Activated T-cell treated with anti-CD3 and anti-CD28 coated beads, Interleukin-2, amount 50 U/mL, for 72 hours (primary cell): ENCODE results near the gene OBSCN. TPM values are rescaled to one million over a fixed set of nuclear protein-coding genes. Genes with fewer than 3 reads are reported as not detected.
A peak's percentile ranks its signal among the peaks of the same experiment; 100 is the strongest.

Source experiments
- ATAC-seq, 2 donors: fragments of 150-1000 bp; cut with Tn5 transposase; replicated peaks in 1 of 2; 2 replicates each; pipeline ENCODE4 v1.10.0; 2021; ENCODE audit warnings: moderate library complexity in 2 of 2, mild to moderate bottlenecking in 1 of 2
- DNase-seq, 2 donors: peaks; one replicate each; pipeline ENCODE4 v3.0.0; 2021 to 2022; ENCODE audit warnings: mixed read lengths in 1 of 2
- H3K27ac Mint-ChIP-seq: one replicate; pipeline ENCODE4 v1.8.0; 2022; ENCODE audit warnings: mild to moderate bottlenecking, moderate library complexity, mixed read lengths
- H3K27me3 Mint-ChIP-seq: one replicate; pipeline ENCODE4 v1.8.0; 2022; ENCODE audit warnings: low read depth, mixed read lengths
- H3K36me3 Mint-ChIP-seq, 2 donors: one replicate each; pipeline ENCODE4 v1.8.0; 2022; ENCODE audit warnings: mixed read lengths in 2 of 2, mild to moderate bottlenecking in 1 of 2; ENCODE audit not compliant: insufficient read depth in 2 of 2
- H3K4me1 Mint-ChIP-seq: one replicate; pipeline ENCODE4 v1.8.0; 2022; ENCODE audit warnings: low read depth, mixed read lengths
- H3K4me3 Mint-ChIP-seq, 2 donors: one replicate each; pipeline ENCODE4 v1.8.0; 2022; ENCODE audit warnings: mild to moderate bottlenecking in 2 of 2, mixed read lengths in 2 of 2, moderate library complexity in 2 of 2
- H3K9me3 Mint-ChIP-seq, 2 donors: one replicate each; pipeline ENCODE4 v1.8.0; 2022; ENCODE audit warnings: mixed read lengths in 2 of 2
- total RNA-seq, 2 donors: library from RNA; stranded (reverse); gene quantifications; one replicate each; pipeline ENCODE4 v1.2.3, GENCODE V29; 2022

The OBSCN gene
- total RNA-seq, 2 donors from 2014 or later, result 25.0 to 27.7 TPM

DNA sequence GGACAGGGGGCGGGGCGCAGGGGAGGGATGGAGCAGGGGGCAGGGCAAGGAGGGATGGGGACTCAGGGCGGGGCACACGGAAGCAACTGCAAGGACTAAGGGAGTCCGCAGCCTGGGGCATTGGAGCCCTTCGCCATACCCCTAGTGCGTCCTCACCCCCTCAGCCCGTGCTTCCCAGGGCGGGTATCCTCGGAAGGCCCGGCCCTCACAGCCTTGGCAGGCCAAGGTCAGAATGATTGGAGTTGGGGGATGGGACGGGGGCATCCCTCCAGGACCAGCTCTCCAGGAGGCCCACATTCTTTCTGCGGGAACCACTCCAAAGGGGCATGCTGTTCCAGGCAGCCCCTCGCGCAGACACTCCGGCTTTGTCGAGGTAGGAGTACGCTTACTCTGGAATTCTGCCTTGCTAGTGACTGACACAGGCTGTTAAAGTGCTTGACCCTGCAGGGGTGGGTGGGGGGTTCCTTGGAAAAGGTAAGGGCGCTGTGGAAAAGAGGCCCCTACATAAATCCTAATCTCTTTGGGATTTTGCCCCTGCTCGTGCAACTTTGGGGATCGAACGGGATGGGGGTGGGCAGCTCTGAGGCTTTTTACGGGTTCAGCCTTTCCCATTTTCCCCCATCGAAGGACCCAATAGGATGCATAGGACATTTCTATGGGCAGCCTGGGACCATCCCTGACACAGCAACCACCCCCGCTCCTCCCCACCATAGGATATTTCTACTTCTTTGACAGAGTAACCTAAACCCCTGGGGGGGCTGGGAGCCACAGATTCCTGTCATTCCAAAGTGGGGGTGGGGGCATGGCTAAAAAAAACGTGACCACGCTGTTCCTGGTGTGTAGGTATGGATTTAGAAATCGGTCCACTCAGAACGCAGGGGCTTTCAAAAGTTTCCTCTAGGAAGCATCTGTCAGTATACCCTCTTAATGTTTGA lies 199.5 kb downstream of the OBSCN start:
- H3K36me3 Mint-ChIP-seq, result peaks cover 6 to 8% of the 10 kb centered on the region in 2 donors
- H3K4me1 Mint-ChIP-seq, result peaks cover 44% of the 10 kb centered on the region
- no peaks in the 10 kb centered on the region for H3K27me3 Mint-ChIP-seq
- peak overlapping the region; percentile 93 to 96 for H3K4me3 Mint-ChIP-seq
- H3K27ac Mint-ChIP-seq, result peak overlapping the region; percentile 96
- DNase-seq (no peak), ATAC-seq (no peak)
- H3K9me3 Mint-ChIP-seq, result no peaks in the 10 kb centered on the region

DNA sequence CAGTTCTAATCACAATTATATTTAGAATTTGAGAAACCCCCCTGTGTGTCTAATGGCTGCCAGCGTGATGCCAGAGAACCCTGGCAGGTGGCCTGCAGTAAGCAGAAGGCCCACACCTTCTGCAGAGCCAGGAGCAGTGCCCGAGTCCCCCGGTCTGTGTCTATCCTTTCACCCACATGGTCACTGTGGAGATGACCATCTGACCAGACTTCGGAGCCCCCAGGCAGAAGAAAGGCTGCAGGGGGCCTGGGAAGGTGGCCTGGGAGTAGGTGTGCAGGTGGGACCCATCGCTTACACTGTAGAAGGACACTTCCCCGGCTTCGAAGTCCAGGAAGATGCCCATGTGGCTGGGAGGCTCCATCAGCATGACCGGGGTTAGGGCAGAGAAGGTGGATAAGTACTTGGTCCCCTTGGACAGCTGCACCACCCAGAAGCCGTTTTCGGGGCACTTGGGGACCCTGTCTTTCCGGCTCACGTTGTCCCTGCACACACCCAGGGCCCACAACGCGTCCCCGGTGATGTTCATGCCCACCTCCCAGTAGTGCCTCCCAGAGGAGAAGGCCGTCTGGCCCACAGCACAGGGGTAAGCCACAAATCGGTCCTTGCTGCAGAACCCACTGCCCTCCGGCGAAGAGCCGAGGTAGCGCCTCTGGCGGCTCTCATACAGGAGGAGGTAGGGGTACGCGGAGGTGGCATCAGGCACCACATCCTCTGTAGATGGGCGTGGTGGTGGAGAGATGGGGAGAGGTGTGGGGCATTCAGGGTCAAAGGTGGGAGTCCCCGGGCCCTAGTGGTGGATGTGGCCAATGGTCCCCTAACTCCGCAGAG lies 200.4 kb downstream of the OBSCN start:
- H3K4me3 Mint-ChIP-seq, result peak overlapping the region; percentile 43 to 66
- peaks cover 35% of the 10 kb centered on the region for H3K4me1 Mint-ChIP-seq
- H3K9me3 Mint-ChIP-seq, result no peaks in the 10 kb centered on the region
- DNase-seq (no peak), ATAC-seq (no peak)
- no peaks in the 10 kb centered on the region for H3K27me3 Mint-ChIP-seq
- H3K36me3 Mint-ChIP-seq, result peaks cover 6% of the 10 kb centered on the region in 2 donors
- H3K27ac Mint-ChIP-seq, result no peak overlapping the region

DNA sequence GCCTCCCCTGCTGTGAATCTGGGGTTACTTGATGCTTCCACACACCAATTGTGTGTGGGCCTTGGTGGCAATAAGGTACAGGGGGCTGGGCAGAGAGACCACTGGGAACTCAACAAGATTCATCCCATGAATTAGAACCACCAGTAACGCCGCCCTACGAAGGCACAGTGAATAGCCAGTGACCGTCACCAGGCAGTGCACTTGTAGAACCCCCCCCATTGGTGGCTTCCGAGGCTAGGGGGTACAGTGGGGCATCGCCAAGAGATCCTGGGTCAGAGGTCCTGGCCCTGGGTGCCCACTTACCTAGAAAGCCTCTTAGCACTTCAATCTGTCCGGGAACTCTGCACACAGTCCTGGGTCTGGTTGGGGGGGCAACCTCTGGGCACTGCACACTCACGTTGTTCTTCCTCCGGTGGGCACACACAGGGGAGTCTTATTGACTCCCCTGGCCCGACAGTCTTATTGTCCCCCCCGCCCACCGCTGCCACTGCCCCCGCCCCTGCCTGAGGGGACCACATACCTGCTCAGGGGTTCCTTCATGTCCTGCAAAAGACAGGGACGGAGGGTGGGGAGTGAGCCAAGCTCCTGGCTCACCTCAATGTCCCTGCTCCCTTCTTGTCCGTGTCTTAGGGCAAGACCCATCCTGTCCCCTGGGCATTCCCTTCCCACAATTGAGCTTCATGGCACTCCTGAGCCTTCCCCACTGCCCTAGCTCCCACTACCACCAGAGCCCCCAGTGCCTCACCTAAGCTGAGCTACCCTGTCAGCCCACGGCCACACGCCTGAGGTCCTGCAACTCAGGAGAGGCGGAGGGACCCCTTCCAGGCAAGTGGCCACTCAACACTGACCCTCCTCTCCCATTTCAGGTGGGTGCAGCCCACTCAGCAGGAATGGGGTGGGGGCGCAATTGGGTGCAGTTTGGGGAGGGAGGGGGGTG lies 201.3 kb downstream of the OBSCN start:
- Mint-ChIP-seq H3K4me3 (no peak overlapping the region), H3K27me3 (no peaks in the 10 kb centered on the region), H3K4me1 (peaks cover 32% of the 10 kb centered on the region)

DNA sequence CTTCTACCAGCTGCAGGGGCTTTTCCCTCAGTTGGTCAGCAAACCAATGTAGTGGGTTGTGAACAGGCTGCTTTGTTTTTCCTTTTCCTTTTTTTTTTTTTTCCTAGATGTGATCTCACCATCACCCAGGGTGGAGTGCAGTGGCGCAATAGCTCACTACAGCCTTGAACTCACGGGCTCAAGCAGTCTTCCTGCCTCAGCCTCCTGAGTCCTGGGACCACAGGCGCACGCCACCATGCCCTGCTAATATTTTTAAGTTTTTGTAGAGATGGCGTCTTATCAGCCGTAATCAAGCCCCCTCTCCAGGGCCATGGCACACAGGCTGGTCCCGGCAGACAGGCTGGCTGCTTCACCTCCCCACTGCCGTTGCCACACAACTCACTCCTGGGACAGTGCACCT lies 202.2 kb downstream of the OBSCN start:
- H3K27me3 Mint-ChIP-seq, result peaks cover under 1% of the 10 kb centered on the region
- peaks cover 2 to 6% of the 10 kb centered on the region in 2 donors for H3K36me3 Mint-ChIP-seq
- no peak for ATAC-seq
- H3K4me3 Mint-ChIP-seq, result no peak overlapping the region
- no peak for DNase-seq
- peaks cover 23% of the 10 kb centered on the region for H3K4me1 Mint-ChIP-seq
- no peak overlapping the region for H3K27ac Mint-ChIP-seq
- H3K9me3 Mint-ChIP-seq, result no peaks in the 10 kb centered on the region

More for the DNA sequence above, 201.3 kb downstream of the OBSCN start:
- ATAC-seq (no peak), DNase-seq (no peak)
- H3K27ac Mint-ChIP-seq, result no peak overlapping the region
- H3K9me3 Mint-ChIP-seq, result no peaks in the 10 kb centered on the region
- peaks cover 2 to 6% of the 10 kb centered on the region in 2 donors for H3K36me3 Mint-ChIP-seq

DNA sequence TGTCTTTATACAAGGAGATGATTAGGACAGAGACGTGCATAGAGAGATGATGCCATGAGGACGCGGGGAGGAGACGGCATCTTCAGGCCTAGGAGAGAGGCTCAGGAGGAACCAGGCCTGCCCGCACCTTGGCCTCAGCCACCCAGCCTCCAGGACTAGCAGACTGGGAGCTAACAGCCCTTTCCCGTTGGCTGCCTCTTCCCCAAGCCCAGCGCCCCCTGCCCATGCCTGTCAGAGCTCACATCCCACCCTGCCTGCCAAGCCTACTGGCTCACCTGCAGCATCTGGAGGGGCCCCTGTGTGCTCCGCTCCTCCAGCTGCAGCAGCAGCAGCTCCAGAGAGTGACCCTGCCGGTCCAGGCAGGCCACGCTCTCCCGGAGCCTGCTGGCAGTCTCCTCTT lies 202.8 kb downstream of the OBSCN start:
- Mint-ChIP-seq H3K36me3 (peaks cover 0 to 2% of the 10 kb centered on the region in 2 donors), H3K4me3 (no peak overlapping the region), H3K4me1 (peaks cover 21% of the 10 kb centered on the region), H3K27me3 (peaks cover 7% of the 10 kb centered on the region), H3K9me3 (no peaks in the 10 kb centered on the region), H3K27ac (no peak overlapping the region)
- DNase-seq (no peak), ATAC-seq (no peak)

DNA sequence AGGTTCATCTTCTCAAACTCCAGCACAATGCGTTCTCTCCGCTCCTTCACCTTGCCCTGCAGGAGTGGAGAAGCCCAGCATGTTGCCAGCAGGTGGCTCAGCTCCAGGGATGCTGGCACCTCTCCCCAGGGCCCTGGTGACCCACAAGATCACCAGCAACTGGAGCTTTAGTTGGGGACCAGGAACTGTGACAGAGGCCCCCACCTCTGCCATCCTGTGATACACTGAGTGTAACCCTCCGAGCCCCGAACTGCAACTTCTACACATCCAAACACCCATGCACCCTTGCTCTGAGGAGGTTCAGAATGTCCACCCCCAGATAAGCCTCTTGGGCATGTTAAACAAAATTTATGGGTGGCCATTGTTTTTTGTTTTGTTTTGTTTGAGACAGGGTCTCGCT lies 203.3 kb downstream of the OBSCN start:
- peaks cover 11% of the 10 kb centered on the region for H3K27me3 Mint-ChIP-seq
- no peak for ATAC-seq
- no peak overlapping the region for H3K27ac Mint-ChIP-seq
- no peaks in the 10 kb centered on the region for H3K9me3 Mint-ChIP-seq
- no peaks in the 10 kb centered on the region for H3K36me3 Mint-ChIP-seq
- H3K4me1 Mint-ChIP-seq, result peaks cover 24% of the 10 kb centered on the region
- DNase-seq, result no peak
- H3K4me3 Mint-ChIP-seq, result no peak overlapping the region

DNA sequence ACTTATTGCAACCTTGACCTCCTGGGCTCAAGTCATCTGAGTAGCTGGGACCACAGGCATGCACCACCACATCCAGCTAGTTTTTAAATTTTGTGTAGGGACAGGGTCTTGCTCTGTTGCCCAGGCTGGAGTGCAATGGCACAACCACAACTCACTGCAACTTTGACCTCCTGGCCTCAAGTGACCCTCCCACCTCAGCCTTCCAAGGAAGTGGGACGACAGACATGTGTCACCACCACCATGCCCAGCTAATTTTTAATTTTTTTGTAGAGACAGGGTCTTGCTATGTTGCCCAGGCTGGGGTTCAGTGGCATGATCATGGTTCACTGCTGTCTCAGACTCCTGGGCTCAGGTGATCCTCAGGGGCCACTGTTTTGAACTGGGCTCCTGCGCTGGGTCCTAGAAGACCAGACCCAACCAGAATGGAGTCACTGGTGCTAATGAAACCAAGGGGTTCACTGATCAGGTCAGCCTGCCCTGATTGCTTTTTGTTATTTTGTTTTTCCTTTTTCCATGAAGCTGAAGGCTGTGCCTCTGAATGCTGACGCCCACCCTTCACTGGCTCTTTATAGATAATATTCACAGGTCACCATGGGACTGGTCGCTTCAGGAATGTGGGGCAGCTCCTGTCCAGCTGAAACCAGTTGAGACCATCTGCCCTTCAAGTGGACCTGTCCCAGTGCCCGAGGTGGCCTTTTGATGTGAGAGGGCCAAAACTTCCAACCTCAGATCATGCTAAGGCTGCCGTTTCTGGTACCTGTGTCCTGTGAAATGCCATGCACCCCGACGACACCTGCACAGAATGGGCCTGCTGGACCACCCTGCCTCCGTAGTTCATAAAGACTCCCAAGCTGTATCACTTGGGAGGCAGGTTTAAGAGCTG lies 203.9 kb downstream of the OBSCN start:
- H3K4me1 Mint-ChIP-seq, result peaks cover 28% of the 10 kb centered on the region
- no peak for ATAC-seq
- peaks cover 11% of the 10 kb centered on the region for H3K27me3 Mint-ChIP-seq
- H3K27ac Mint-ChIP-seq, result no peak overlapping the region
- no peak overlapping the region for H3K4me3 Mint-ChIP-seq
- DNase-seq, result no peak
- no peaks in the 10 kb centered on the region for H3K36me3 Mint-ChIP-seq
- H3K9me3 Mint-ChIP-seq, result no peaks in the 10 kb centered on the region

DNA sequence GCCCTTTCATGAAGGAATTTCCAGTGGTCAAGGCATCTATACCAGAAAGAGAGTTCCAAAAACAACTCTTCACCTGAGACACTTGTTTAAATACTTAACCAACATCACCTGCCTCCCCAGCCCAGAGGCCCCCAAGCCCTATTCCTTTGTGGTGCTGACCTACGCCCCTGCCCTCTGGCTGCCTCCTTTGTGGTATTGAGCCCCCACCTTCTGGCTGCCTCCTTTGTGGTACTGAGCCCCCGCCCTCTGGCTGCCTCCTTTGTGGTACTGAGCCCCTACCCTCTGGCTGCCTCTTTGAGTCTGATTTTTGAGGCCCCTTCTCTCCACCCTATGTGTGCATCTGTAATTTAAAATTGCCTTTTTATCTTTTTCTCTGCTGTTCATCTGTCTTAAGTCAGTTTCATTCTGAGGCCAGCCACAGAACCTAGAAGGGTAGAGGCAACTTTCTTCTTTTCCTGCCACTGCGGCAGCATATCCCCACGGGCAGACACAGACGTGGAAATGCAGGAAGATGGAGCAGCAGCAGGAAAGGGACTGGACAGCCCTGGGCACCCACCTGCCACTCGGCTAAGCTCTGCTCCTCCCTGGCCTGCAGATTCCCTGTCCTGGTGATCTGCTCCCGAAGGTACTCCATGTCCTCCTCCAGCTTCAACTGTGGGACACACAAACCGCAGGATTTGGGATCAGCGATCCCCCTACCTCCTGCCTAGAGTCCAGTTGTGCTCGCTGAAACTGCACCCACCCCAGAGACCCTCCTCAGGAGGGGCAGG lies 205.6 kb downstream of the OBSCN start:
- peaks cover 15% of the 10 kb centered on the region for H3K27me3 Mint-ChIP-seq
- no peak for ATAC-seq
- H3K27ac Mint-ChIP-seq, result no peak overlapping the region
- H3K36me3 Mint-ChIP-seq, result no peaks in the 10 kb centered on the region
- no peak for DNase-seq
- no peak overlapping the region for H3K4me3 Mint-ChIP-seq
- no peaks in the 10 kb centered on the region for H3K9me3 Mint-ChIP-seq
- H3K4me1 Mint-ChIP-seq, result peaks cover 27% of the 10 kb centered on the region

DNA sequence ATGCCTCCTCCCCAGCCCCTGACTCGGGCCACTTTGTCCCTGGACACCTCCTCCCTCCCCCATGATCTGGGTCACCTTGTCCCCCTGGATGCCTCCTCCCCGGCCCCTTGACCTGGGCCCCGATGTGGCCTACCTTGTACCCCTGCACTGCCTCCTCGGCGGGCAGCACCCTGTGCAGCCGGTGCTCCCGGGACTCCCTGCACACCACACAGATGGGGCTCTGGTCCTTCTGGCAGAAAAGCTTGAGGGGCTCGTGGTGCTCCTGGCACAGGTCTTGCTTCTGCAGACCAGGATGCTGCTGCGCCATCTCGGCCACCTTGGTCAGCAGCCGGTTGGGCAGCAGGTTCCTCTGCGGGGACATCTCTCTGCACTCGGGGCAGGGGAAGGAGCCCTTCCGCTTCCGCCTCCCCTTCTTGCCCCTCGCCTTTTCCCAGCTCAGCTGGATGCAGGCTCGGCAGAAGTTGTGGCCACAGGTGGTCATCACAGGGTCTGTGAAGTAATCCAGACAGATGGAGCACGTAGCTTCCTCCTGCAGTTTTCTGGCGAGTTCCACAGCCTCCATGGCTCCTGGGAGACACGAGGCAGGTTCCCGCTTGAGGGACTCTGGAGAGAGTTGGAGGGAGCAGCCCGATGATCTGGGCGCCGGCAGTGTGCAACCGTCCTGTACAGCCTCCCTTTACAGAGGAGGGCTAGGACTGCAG lies 206.8 kb downstream of the OBSCN start:
- peaks cover 17% of the 10 kb centered on the region for H3K27me3 Mint-ChIP-seq
- H3K4me3 Mint-ChIP-seq, result no peak overlapping the region
- peaks cover 25% of the 10 kb centered on the region for H3K4me1 Mint-ChIP-seq
- no peak for ATAC-seq
- H3K36me3 Mint-ChIP-seq, result no peaks in the 10 kb centered on the region
- DNase-seq, result no peak
- H3K27ac Mint-ChIP-seq, result no peak overlapping the region
- no peaks in the 10 kb centered on the region for H3K9me3 Mint-ChIP-seq

DNA sequence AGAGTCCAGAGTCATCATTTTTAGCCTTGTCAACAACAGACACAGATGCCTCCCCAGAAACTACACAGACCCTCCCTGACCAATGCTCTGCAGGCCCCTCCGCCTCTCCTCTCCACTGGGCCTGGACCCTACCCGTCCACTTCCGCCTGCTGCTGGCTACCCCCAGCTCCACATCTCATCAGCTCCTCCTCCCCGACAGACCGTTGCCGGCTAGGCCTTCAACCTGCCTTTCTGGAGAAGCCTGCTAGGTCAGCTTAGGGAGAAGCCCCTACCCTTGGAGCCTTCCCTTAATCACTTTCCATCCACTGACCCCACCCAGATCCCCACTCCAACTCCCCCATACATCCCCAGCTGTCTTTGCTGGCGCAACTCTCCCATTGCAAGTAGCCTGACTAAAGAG lies 207.4 kb downstream of the OBSCN start:
- no peak for DNase-seq
- ATAC-seq, result no peak
- H3K9me3 Mint-ChIP-seq, result no peaks in the 10 kb centered on the region
- peaks cover 25% of the 10 kb centered on the region for H3K4me1 Mint-ChIP-seq
- H3K27ac Mint-ChIP-seq, result no peak overlapping the region
- H3K4me3 Mint-ChIP-seq, result peak overlapping the region; percentile 88 to 94
- peaks cover 17% of the 10 kb centered on the region for H3K27me3 Mint-ChIP-seq
- no peaks in the 10 kb centered on the region for H3K36me3 Mint-ChIP-seq

DNA sequence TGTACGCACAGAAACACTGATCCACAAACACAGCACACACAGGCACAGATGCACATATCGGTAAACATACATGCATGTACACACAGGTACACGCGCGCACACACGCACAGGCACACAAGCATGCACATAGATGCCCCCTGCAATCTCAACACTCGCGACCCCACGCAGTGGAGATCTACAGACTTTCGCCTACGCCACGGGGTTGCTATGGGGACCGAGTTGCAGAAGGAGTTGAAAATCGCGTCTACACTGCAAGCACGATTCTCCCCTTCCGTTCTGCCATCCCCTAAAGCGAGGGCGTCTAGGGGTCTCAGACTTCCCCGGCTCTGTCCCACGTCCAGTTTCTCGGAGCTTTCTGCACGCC lies 208.0 kb downstream of the OBSCN start:
- Mint-ChIP-seq H3K27ac (no peak overlapping the region), H3K36me3 (no peaks in the 10 kb centered on the region), H3K4me3 (peak overlapping the region; percentile 88 to 94), H3K9me3 (no peaks in the 10 kb centered on the region), H3K27me3 (peaks cover 17% of the 10 kb centered on the region), H3K4me1 (peaks cover 25% of the 10 kb centered on the region)
- DNase-seq (no peak), ATAC-seq (peak; percentile 31 to 35)
